ENCODE data around the gene PLD5. TPM values are rescaled to one million over a fixed set of nuclear protein-coding genes. Genes with fewer than 3 reads are reported as not detected.

The PLD5 gene
- total and polyA plus RNA-seq, 3 donors from 2014 or later, result 0.63 to 1.7 (median 0.81) TPM

GRCh38 chr1:242556759-242557158, 32.3 kb upstream of the PLD5 start:
- TF ChIP-seq POLR2A (IDR thresholded peaks at IDR 0.05), result no peak
- TF ChIP-seq, protein P1, sequence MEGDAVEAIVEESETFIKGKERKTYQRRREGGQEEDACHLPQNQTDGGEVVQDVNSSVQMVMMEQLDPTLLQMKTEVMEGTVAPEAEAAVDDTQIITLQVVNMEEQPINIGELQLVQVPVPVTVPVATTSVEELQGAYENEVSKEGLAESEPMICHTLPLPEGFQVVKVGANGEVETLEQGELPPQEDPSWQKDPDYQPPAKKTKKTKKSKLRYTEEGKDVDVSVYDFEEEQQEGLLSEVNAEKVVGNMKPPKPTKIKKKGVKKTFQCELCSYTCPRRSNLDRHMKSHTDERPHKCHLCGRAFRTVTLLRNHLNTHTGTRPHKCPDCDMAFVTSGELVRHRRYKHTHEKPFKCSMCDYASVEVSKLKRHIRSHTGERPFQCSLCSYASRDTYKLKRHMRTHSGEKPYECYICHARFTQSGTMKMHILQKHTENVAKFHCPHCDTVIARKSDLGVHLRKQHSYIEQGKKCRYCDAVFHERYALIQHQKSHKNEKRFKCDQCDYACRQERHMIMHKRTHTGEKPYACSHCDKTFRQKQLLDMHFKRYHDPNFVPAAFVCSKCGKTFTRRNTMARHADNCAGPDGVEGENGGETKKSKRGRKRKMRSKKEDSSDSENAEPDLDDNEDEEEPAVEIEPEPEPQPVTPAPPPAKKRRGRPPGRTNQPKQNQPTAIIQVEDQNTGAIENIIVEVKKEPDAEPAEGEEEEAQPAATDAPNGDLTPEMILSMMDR (IDR thresholded peaks at IDR 0.05), result no peak
- 76 to 89% methylated on average over 5 of the region's 5 CpGs for WGBS, 2 donors
- no peaks in the 10 kb centered on the region for H3K9me3 ChIP-seq
- DNase-seq, result no peak
- H3K36me3 ChIP-seq (ENCODE audit: low read depth, missing control alignments), result no peaks in the 10 kb centered on the region
- H3K27me3 ChIP-seq, result no peaks in the 10 kb centered on the region
- H3K4me1 ChIP-seq, result no peaks in the 10 kb centered on the region
- intact Hi-C loops (cut with DNase I; ENCODE audit: low total_unique reads), result no loop called here
- no peak overlapping the region for H3K4me3 ChIP-seq
- H3K27ac ChIP-seq, result no peak overlapping the region

DNA sequence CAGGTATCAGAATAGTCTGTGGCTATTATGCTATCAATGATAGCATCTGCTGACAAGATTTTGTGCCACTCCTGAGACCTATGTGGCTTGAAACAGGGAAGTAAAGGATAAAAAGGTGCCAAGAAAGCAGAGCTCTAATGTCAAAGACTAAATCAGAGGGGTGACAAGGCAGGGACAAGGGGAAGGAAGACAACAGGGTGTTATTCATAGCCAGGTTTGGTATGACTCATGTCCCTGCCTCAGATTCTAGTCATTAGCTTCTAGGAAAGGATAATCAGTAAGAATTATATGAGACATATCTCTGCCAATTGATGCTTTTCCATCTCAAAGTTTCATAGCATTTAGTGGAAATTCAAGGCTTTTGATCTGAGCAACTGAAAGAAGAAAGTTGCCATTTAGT, 31.8 kb upstream of the PLD5 start:
- no peak for DNase-seq
- no peak for TF ChIP-seq POLR2A (IDR thresholded peaks at IDR 0.05)
- TF ChIP-seq, protein P1 (IDR thresholded peaks at IDR 0.05), result no peak
- Histone ChIP-seq H3K27me3 (no peaks in the 10 kb centered on the region), H3K27ac (no peak overlapping the region), H3K4me1 (no peaks in the 10 kb centered on the region), H3K4me3 (no peak overlapping the region), H3K9me3 (no peaks in the 10 kb centered on the region), H3K36me3 (ENCODE audit: low read depth, missing control alignments) (no peaks in the 10 kb centered on the region)
- intact Hi-C loops (cut with DNase I; ENCODE audit: low total_unique reads), result no loop called here

GRCh38 chr1:242554577-242554976, 30.1 kb upstream of the PLD5 start:
- no peak overlapping the region for H3K4me3 ChIP-seq
- H3K27me3 ChIP-seq, result no peaks in the 10 kb centered on the region
- WGBS, 2 donors, result 67 to 85% methylated on average over 6 of the region's 6 CpGs
- DNase-seq, result no peak
- intact Hi-C loops (cut with DNase I; ENCODE audit: low total_unique reads), result no loop called here
- H3K4me1 ChIP-seq, result no peaks in the 10 kb centered on the region
- H3K9me3 ChIP-seq, result no peaks in the 10 kb centered on the region
- TF ChIP-seq, protein P1 (IDR thresholded peaks at IDR 0.05), result no peak
- no peak for TF ChIP-seq POLR2A (IDR thresholded peaks at IDR 0.05)
- no peaks in the 10 kb centered on the region for H3K36me3 ChIP-seq (ENCODE audit: low read depth, missing control alignments)
- H3K27ac ChIP-seq, result no peak overlapping the region

GRCh38 chr1:242546849-242547729, 22.6 kb upstream of the PLD5 start:
- no peaks in the 10 kb centered on the region for H3K4me1 ChIP-seq
- no peaks in the 10 kb centered on the region for H3K36me3 ChIP-seq (ENCODE audit: low read depth, missing control alignments)
- TF ChIP-seq, protein P1 (IDR thresholded peaks at IDR 0.05), result no peak
- no peak for TF ChIP-seq POLR2A (IDR thresholded peaks at IDR 0.05)
- DNase-seq, result no peak
- H3K27ac ChIP-seq, result no peak overlapping the region
- no peaks in the 10 kb centered on the region for H3K27me3 ChIP-seq
- H3K4me3 ChIP-seq, result no peak overlapping the region
- no peaks in the 10 kb centered on the region for H3K9me3 ChIP-seq
- WGBS, 2 donors, result 58 to 68% methylated on average over 6 of the region's 6 CpGs
- intact Hi-C loops (cut with DNase I; ENCODE audit: low total_unique reads), result no loop called here

DNA sequence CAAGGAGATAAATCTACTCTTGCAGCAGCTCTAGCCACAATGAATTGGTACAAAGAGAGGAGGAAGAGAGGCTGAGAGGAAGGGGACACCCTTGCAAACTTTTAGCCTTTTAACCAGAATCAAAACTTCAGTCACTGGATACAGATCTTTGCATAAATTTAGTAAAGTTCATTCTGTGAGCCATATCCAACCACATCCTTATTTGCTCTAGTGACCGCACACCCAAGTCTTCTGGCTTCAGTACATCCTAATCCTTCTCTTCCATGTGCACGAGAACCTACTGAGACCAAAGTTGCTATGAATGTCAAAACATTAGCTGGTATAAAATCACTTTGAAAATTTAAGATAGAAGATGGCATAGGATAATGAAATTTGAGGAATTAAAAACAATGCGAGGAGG, 21.9 kb upstream of the PLD5 start:
- Histone ChIP-seq H3K36me3 (ENCODE audit: low read depth, missing control alignments) (no peaks in the 10 kb centered on the region), H3K9me3 (no peaks in the 10 kb centered on the region), H3K4me1 (no peaks in the 10 kb centered on the region), H3K27me3 (no peaks in the 10 kb centered on the region), H3K4me3 (no peak overlapping the region), H3K27ac (no peak overlapping the region)
- DNase-seq, result no peak
- TF ChIP-seq, protein P1 (IDR thresholded peaks at IDR 0.05), result no peak
- no peak for TF ChIP-seq POLR2A (IDR thresholded peaks at IDR 0.05)
- 91 to 97% methylated on average over 3 of the region's 3 CpGs for WGBS, 2 donors
- intact Hi-C loops (cut with DNase I; ENCODE audit: low total_unique reads), result no loop called here

Measured in testis (tissue), 3 donors.